GM18907 (cell line): Measurements from ENCODE around the gene IRGQ.
"Not testable (repeated sequence)": the region's sequence is repeated elsewhere in the genome, so short reads cannot be mapped to it uniquely, and the experiment has no call there.

Source experiments
- ATAC-seq: cut with Tn5 transposase; IDR thresholded peaks from one replicate; pipeline ENCODE4 v1.9.1; 2021; ENCODE audit warnings: mild to moderate bottlenecking, moderate library complexity; ENCODE audit not compliant: unreplicated experiment

Gene IRGQ

GRCh38 chr19:43595999-43596841 is at the start of gene IRGQ, which contains the start of gene ZNF576:
IRGQ (minus strand) TSS chr19:43596134; CDS start chr19:43595338, 796 bp downstream.
ZNF576 (plus strand) TSS chr19:43596595; CDS start chr19:43597109, 514 bp downstream.
- ATAC-seq, result peak; percentile 80

- no peak for ATAC-seq
These were observed 48.2 kb upstream of the IRGQ start for GRCh38 chr19:43644181-43644580.

GRCh38 chr19:43643326-43643725 is 47.4 kb upstream of the IRGQ start:
- ATAC-seq, result no peak

GRCh38 chr19:43642531-43642930 is 46.6 kb upstream of the IRGQ start:
- ATAC-seq, result no peak

- no peak for ATAC-seq
These were observed 45.4 kb upstream of the IRGQ start for GRCh38 chr19:43641333-43641732.

- ATAC-seq, result no peak
These were observed 44.5 kb upstream of the IRGQ start for GRCh38 chr19:43640424-43640757.

- no peak for ATAC-seq
These were observed 43.8 kb upstream of the IRGQ start, which contains the start of gene CADM4 for GRCh38 chr19:43639519-43640423. CADM4 (minus strand) TSS chr19:43639850; CDS start chr19:43639790, 60 bp downstream.

GRCh38 chr19:43638995-43639518 is 43.1 kb upstream of the IRGQ start:
- ATAC-seq, result no peak

- ATAC-seq, result no peak
These were observed 42.5 kb upstream of the IRGQ start for GRCh38 chr19:43638214-43638994.

GRCh38 chr19:43636121-43636683 is 40.3 kb upstream of the IRGQ start:
- ATAC-seq, result no peak

- ATAC-seq, result not testable (repeated sequence)
These were observed 39.6 kb upstream of the IRGQ start for GRCh38 chr19:43635561-43635940.

GRCh38 chr19:43634872-43635560 is 39.1 kb upstream of the IRGQ start:
- no peak for ATAC-seq

GRCh38 chr19:43634506-43634871 is 38.6 kb upstream of the IRGQ start:
- no peak for ATAC-seq

- no peak for ATAC-seq
These were observed 38.1 kb upstream of the IRGQ start for GRCh38 chr19:43634068-43634467.

GRCh38 chr19:43633520-43633919 is 37.6 kb upstream of the IRGQ start:
- ATAC-seq, result no peak

GRCh38 chr19:43631491-43631890 is 35.6 kb upstream of the IRGQ start:
- ATAC-seq, result no peak

GRCh38 chr19:43628646-43629326 is 32.9 kb upstream of the IRGQ start:
- ATAC-seq, result no peak

GRCh38 chr19:43626838-43627237 is 30.9 kb upstream of the IRGQ start:
- ATAC-seq, result no peak

GRCh38 chr19:43625918-43626579 is 30.1 kb upstream of the IRGQ start:
- no peak for ATAC-seq
